Parathyroid adenoma (tissue), 2 donors: ENCODE data around the gene PRSS23.

Source experiments
- H2AFZ ChIP-seq: fragments of 300-600 bp; sonication (generic); one replicate; pipeline ENCODE4 v1.7.0; 2017; ENCODE audit warnings: antibody characterized with exemption, mild to moderate bottlenecking
- H3K27ac ChIP-seq: fragments of 300-600 bp; sonication (generic); one replicate; pipeline ENCODE4 v1.7.0; 2017
- H3K27me3 ChIP-seq: fragments of 300-600 bp; sonication (generic); one replicate; pipeline ENCODE4 v1.7.0; 2017; ENCODE audit warnings: low read length; ENCODE audit not compliant: control insufficient read depth, insufficient read depth
- H3K36me3 ChIP-seq: fragments of 300-600 bp; sonication (generic); one replicate; pipeline ENCODE4 v1.7.0; 2017; ENCODE audit warnings: low read length; ENCODE audit not compliant: control insufficient read depth, insufficient read depth
- H3K4me1 ChIP-seq: fragments of 300-600 bp; sonication (generic); one replicate; pipeline ENCODE4 v1.7.0; 2017; ENCODE audit warnings: control low read depth
- H3K4me2 ChIP-seq: fragments of 300-600 bp; sonication (generic); one replicate; pipeline ENCODE4 v1.7.0; 2017; ENCODE audit warnings: low read length
- H3K4me3 ChIP-seq: fragments of 300-600 bp; sonication (generic); one replicate; pipeline ENCODE4 v1.7.0; 2017; ENCODE audit warnings: low read depth, low read length
- H3K79me2 ChIP-seq: fragments of 300-600 bp; sonication (generic); one replicate; pipeline ENCODE4 v1.7.0; 2017; ENCODE audit warnings: control low read depth
- H3K9ac ChIP-seq: fragments of 300-600 bp; sonication (generic); one replicate; pipeline ENCODE4 v1.7.0; 2017; ENCODE audit warnings: mild to moderate bottlenecking
- H3K9me3 ChIP-seq: fragments of 300-600 bp; sonication (generic); one replicate; pipeline ENCODE4 v1.7.0; 2017; ENCODE audit warnings: low read length; ENCODE audit not compliant: control insufficient read depth
- CTCF ChIP-seq: fragments of 300-600 bp; sonication (generic); IDR thresholded peaks from one replicate; pipeline ENCODE4 v1.7.0; 2017; ENCODE audit warnings: antibody characterized with exemption, mild to moderate bottlenecking
- donor health status: primary hyperparathyroidism.

The PRSS23 gene

GRCh38 chr11:86800076-86800959, at the start of gene PRSS23:
Gene PRSS23 (plus strand): TSS chr11:86800542. CDS start chr11:86807644, 7,102 bp downstream.
- peak within 1 kb of the TSS; percentile 74 for H3K27ac ChIP-seq
- H3K9me3 ChIP-seq: no peaks in the 10 kb centered on the region
- H3K36me3 ChIP-seq: no peaks in the 10 kb centered on the region
- H3K27me3 ChIP-seq: no peaks in the 10 kb centered on the region
- peak within 1 kb of the TSS; percentile 72 for H3K4me2 ChIP-seq
- no peaks in the 10 kb centered on the region for H3K79me2 ChIP-seq
- H3K4me3 ChIP-seq: peak within 1 kb of the TSS; percentile 53
- peak within 1 kb of the TSS; percentile 88 for H2AFZ ChIP-seq
- no peak for TF ChIP-seq CTCF
- peaks cover 13% of the 10 kb centered on the region for H3K4me1 ChIP-seq
- H3K9ac ChIP-seq: no peak within 1 kb of the TSS

GRCh38 chr11:86753459-86753858, 46.9 kb upstream of the PRSS23 start:
- no peaks in the 10 kb centered on the region for H3K4me1 ChIP-seq
- no peaks in the 10 kb centered on the region for H3K36me3 ChIP-seq
- no peaks in the 10 kb centered on the region for H3K27me3 ChIP-seq
- TF ChIP-seq CTCF: no peak
- no peak overlapping the region for H3K4me3 ChIP-seq
- H3K4me2 ChIP-seq: no peak overlapping the region
- H3K9ac ChIP-seq: no peak overlapping the region
- no peaks in the 10 kb centered on the region for H3K9me3 ChIP-seq
- no peaks in the 10 kb centered on the region for H3K79me2 ChIP-seq
- H3K27ac ChIP-seq: no peak overlapping the region
- H2AFZ ChIP-seq: no peak overlapping the region

- Histone ChIP-seq H3K27ac (no peak overlapping the region), H3K27me3 (no peaks in the 10 kb centered on the region), H3K36me3 (no peaks in the 10 kb centered on the region), H3K4me1 (no peaks in the 10 kb centered on the region), H2AFZ (no peak overlapping the region), H3K4me3 (no peak overlapping the region), H3K9me3 (no peaks in the 10 kb centered on the region), H3K79me2 (no peaks in the 10 kb centered on the region), H3K9ac (no peak overlapping the region), H3K4me2 (no peak overlapping the region)
- TF ChIP-seq CTCF: no peak
Observed at GRCh38 chr11:86755146-86755545, 45.2 kb upstream of the PRSS23 start.

GRCh38 chr11:86758171-86758570, 42.2 kb upstream of the PRSS23 start:
- no peak for TF ChIP-seq CTCF
- no peaks in the 10 kb centered on the region for H3K79me2 ChIP-seq
- H3K9ac ChIP-seq: no peak overlapping the region
- H2AFZ ChIP-seq: no peak overlapping the region
- no peak overlapping the region for H3K27ac ChIP-seq
- H3K9me3 ChIP-seq: no peaks in the 10 kb centered on the region
- no peak overlapping the region for H3K4me2 ChIP-seq
- H3K4me3 ChIP-seq: no peak overlapping the region
- no peaks in the 10 kb centered on the region for H3K36me3 ChIP-seq
- no peaks in the 10 kb centered on the region for H3K4me1 ChIP-seq
- no peaks in the 10 kb centered on the region for H3K27me3 ChIP-seq

- Histone ChIP-seq H2AFZ (no peak overlapping the region), H3K4me3 (no peak overlapping the region), H3K36me3 (no peaks in the 10 kb centered on the region), H3K27me3 (no peaks in the 10 kb centered on the region), H3K79me2 (no peaks in the 10 kb centered on the region), H3K27ac (no peak overlapping the region), H3K4me1 (no peaks in the 10 kb centered on the region), H3K9me3 (no peaks in the 10 kb centered on the region), H3K9ac (no peak overlapping the region), H3K4me2 (no peak overlapping the region)
- no peak for TF ChIP-seq CTCF
Observed at GRCh38 chr11:86760577-86760976, 39.8 kb upstream of the PRSS23 start.
